ENCODE results near the gene SQSTM1. TPM values are rescaled to one million over a fixed set of nuclear protein-coding genes. Genes with fewer than 3 reads are reported as not detected.

Gene SQSTM1
- total and polyA plus RNA-seq, 2 of the 8 experiments (the other 6 are each of a cell fraction or from before 2014, with no cell fraction given): 78.6 to 110 TPM

- H3K27me3 ChIP-seq (replicated peaks in 1 of 4; ENCODE audit: control insufficient read depth in 3 of 4, extremely low read depth in 1 of 4, insufficient read depth in 3 of 4, low read length in 3 of 4): no peaks in the 10 kb centered on the region
- no peak overlapping the region for H3K4me2 ChIP-seq (ENCODE audit: insufficient read depth in 1 of 2, low read depth in 2 of 2, low read length in 2 of 2)
- peaks cover 23 to 67% (median 47%) of the 10 kb centered on the region in 4 experiments for H3K36me3 ChIP-seq (ENCODE audit: control insufficient read depth in 2 of 4, insufficient read depth in 4 of 4, low read length in 3 of 4)
- no peak overlapping the region for H3K23ac ChIP-seq (ENCODE audit: insufficient read length)
- no peak for DNase-seq (ENCODE audit: low read depth in 1 of 2, low spot score in 2 of 2)
- H2BK120ac ChIP-seq (replicated peaks; ENCODE audit: low read depth, low read length): no peak overlapping the region
- H3K79me1 ChIP-seq (ENCODE audit: low read depth, low read length): no peaks in the 10 kb centered on the region; the same call in 1 of the 2 replicates
- ChIA-PET CTCF (ENCODE audit: partially characterized antibody) (interaction anchor here (1.0 to 1.9 kb wide), 4 partner anchors 14 to 39 kb away, joined by 3 to 8 read pairs (median 4); no protein-coding TSS in a partner anchor), POLR2A (ENCODE audit: partially characterized antibody) (interaction anchor here (1.1 to 5.7 kb wide), 6 partner anchors 7 to 37 kb away, joined by 3 to 47 read pairs (median 5); partner anchors contain the start of gene SQSTM1)
- no peak overlapping the region for H2BK15ac ChIP-seq (ENCODE audit: low read length)
- no peak for TF ChIP-seq POLR2A (IDR thresholded peaks at IDR 0.05; ENCODE audit: control extremely low read depth in 1 of 2, low read depth in 2 of 2, low read length in 2 of 2)
- TF ChIP-seq CHD1 (IDR thresholded peaks at IDR 0.05; ENCODE audit: low read depth, low read length): no peak
- H4K5ac ChIP-seq (ENCODE audit: insufficient read length, low read depth, low read length): no peak overlapping the region
- H3K14ac ChIP-seq (ENCODE audit: insufficient read length): no peak overlapping the region
- no peak overlapping the region for H2BK5ac ChIP-seq (ENCODE audit: low read depth, low read length)
- no peak overlapping the region for H3K4ac ChIP-seq (replicated peaks; ENCODE audit: insufficient read length, low read depth, low read length)
- H2BK20ac ChIP-seq (ENCODE audit: low read length): no peak overlapping the region
- H3K79me2 ChIP-seq (ENCODE audit: control insufficient read depth in 1 of 2, insufficient read depth in 2 of 2, low read length in 2 of 2): no peaks in the 10 kb centered on the region
- no peak for FAIRE-seq
- no peak overlapping the region for H3K27ac ChIP-seq (ENCODE audit: low read depth, low read length)
- no peak overlapping the region for H2AFZ ChIP-seq (ENCODE audit: low read length)
- peaks cover 0 to 5% of the 10 kb centered on the region in 2 experiments for H4K20me1 ChIP-seq (replicated peaks in 1 of 2; ENCODE audit: control insufficient read depth in 1 of 2, insufficient read depth in 2 of 2, low read length in 2 of 2)
- H4K91ac ChIP-seq (replicated peaks; ENCODE audit: insufficient read length, low read length): no peak overlapping the region
- H3K18ac ChIP-seq (ENCODE audit: extremely low read depth, low read length): no peak overlapping the region
- no peak overlapping the region for H2BK12ac ChIP-seq (ENCODE audit: low read depth, low read length)
- H3K4me3 ChIP-seq (ENCODE audit: extremely low read depth in 1 of 4, insufficient read depth in 2 of 4, low read depth in 3 of 4, low read length in 4 of 4): no peak overlapping the region; a peak in 1 of 8 replicates
- H3K9me3 ChIP-seq (ENCODE audit: insufficient read depth in 2 of 2, low read depth in 1 of 2, low read length in 1 of 2): no peaks in the 10 kb centered on the region; a peak in 1 of 4 replicates
- no peaks in the 10 kb centered on the region for H3K23me2 ChIP-seq (ENCODE audit: low read depth, low read length)
- no peak overlapping the region for H3K9ac ChIP-seq (replicated peaks in 1 of 4; ENCODE audit: extremely low read depth in 1 of 4, low read depth in 3 of 4, low read length in 3 of 4)
- WGBS, 2 experiments (ENCODE audit: extremely low coverage in 1 of 2, insufficient coverage in 1 of 2, insufficient read length in 1 of 2, insufficient replicate concordance in 2 of 2, low coverage in 1 of 2, low lambda C conversion rate in 2 of 2, missing lambda C conversion rate in 1 of 2): 92% methylated on average over 7 of the region's 7 CpGs; no CpG with 5 or more reads in 1 of the 2 experiments
- no peak overlapping the region for H3K56ac ChIP-seq (replicated peaks; ENCODE audit: insufficient read length, low read depth, low read length)
- H2AK5ac ChIP-seq (ENCODE audit: low read depth, low read length): no peak overlapping the region
- peaks cover 0 to 3% (median 1%) of the 10 kb centered on the region in 4 experiments; a peak in 4 of 7 replicates for H3K4me1 ChIP-seq (replicated peaks in 1 of 4; ENCODE audit: control insufficient read depth in 3 of 4, insufficient read depth in 4 of 4, low read length in 3 of 4)
- no peak overlapping the region; the same call in 1 of the 2 replicates for H4K8ac ChIP-seq (ENCODE audit: extremely low read depth, insufficient read depth, low read length)
Measured at GRCh38 chr5:179830818-179831468, 10.2 kb downstream of the SQSTM1 start.

Measured in H1 (cell line).